ENCODE data around the gene ANO9.

The ANO9 gene

GRCh38 chr11:406796-407650, 34.8 kb downstream of the ANO9 start:
- peak overlapping the region; percentile 43 for H3K4me3 ChIP-seq (ENCODE audit: low read depth, low read length)
- DNase-seq (ENCODE audit: low read depth) = peak; percentile 76
- peak; percentile 22 for TF ChIP-seq CTCF (IDR thresholded peaks at IDR 0.05; ENCODE audit: low read depth, low read length, missing control alignments)

GRCh38 chr11:405954-406795, 35.6 kb downstream of the ANO9 start:
- no peak for TF ChIP-seq CTCF (IDR thresholded peaks at IDR 0.05; ENCODE audit: low read depth, low read length, missing control alignments)
- peak overlapping the region; percentile 43 for H3K4me3 ChIP-seq (ENCODE audit: low read depth, low read length)
- DNase-seq (ENCODE audit: low read depth) = no peak

- no peak for DNase-seq (ENCODE audit: low read depth)
- no peak overlapping the region for H3K4me3 ChIP-seq (ENCODE audit: low read depth, low read length)
- TF ChIP-seq CTCF (IDR thresholded peaks at IDR 0.05; ENCODE audit: low read depth, low read length, missing control alignments) = no peak
Observed at GRCh38 chr11:405323-405953, 36.4 kb downstream of the ANO9 start.

GRCh38 chr11:404551-405264, 37.1 kb downstream of the ANO9 start:
- no peak overlapping the region for H3K4me3 ChIP-seq (ENCODE audit: low read depth, low read length)
- no peak for TF ChIP-seq CTCF (IDR thresholded peaks at IDR 0.05; ENCODE audit: low read depth, low read length, missing control alignments)
- no peak for DNase-seq (ENCODE audit: low read depth)

- no peak for TF ChIP-seq CTCF (IDR thresholded peaks at IDR 0.05; ENCODE audit: low read depth, low read length, missing control alignments)
Observed at GRCh38 chr11:403761-404431, 37.9 kb downstream of the ANO9 start.

More at GRCh38 chr11:403761-404431, 37.9 kb downstream of the ANO9 start:
- no peak overlapping the region for H3K4me3 ChIP-seq (ENCODE audit: low read depth, low read length)
- no peak for DNase-seq (ENCODE audit: low read depth)
